ENCODE data around the gene PFDN4.

The PFDN4 gene

GRCh38 chr20:54200487-54201267 lies 7.2 kb upstream of the PFDN4 start:
- DNase-seq (ENCODE audit: low read depth, low spot score): no peak

- DNase-seq (ENCODE audit: low read depth, low spot score): no peak
These were observed 6.5 kb upstream of the PFDN4 start for GRCh38 chr20:54201268-54201846.

DNA sequence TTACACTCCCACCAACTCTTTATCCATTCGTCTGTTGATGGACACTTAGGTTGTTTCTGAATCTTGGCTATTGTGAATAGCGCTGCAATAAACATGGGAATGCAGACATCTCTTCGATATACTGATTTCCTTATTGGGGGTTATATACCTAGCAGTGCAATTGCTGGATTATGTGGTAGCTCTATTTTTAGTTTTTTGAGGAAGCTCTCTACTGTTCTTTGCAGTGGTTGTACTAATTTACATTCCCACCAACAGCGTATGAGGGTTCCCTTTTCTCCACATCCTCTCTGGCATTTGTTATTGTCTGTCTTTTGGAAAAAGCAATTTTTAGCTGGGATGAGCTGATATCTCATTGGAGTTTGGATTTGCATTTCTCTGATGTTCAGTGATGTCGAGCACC lies 4.6 kb upstream of the PFDN4 start:
- DNase-seq (ENCODE audit: low read depth, low spot score): no peak

DNA sequence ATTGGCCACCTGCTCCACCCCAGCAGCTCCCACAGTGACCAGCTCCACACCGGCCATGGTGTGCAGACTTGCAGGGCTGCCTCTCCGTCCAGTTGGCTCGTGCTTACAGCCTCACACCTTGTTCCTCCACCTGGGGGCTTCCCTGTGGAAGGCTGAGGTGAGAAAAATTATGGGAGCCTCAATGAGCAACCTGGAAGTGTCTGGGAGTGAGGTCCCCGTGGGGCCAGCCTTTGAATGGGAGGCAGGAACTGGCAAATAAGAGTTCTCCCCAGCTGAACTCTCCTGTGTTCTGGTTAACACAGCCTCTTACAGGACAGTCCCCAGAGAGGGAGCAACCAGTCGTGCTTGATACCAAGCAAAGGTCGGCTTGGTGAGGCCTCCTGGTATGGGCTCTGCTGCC lies 3.8 kb upstream of the PFDN4 start:
- no peak for DNase-seq (ENCODE audit: low read depth, low spot score)

- no peak for DNase-seq (ENCODE audit: low read depth, low spot score)
These were observed 3.4 kb upstream of the PFDN4 start for GRCh38 chr20:54204481-54204880.

- DNase-seq (ENCODE audit: low read depth, low spot score): no peak
These were observed 2.4 kb upstream of the PFDN4 start for GRCh38 chr20:54205450-54205849.

DNA sequence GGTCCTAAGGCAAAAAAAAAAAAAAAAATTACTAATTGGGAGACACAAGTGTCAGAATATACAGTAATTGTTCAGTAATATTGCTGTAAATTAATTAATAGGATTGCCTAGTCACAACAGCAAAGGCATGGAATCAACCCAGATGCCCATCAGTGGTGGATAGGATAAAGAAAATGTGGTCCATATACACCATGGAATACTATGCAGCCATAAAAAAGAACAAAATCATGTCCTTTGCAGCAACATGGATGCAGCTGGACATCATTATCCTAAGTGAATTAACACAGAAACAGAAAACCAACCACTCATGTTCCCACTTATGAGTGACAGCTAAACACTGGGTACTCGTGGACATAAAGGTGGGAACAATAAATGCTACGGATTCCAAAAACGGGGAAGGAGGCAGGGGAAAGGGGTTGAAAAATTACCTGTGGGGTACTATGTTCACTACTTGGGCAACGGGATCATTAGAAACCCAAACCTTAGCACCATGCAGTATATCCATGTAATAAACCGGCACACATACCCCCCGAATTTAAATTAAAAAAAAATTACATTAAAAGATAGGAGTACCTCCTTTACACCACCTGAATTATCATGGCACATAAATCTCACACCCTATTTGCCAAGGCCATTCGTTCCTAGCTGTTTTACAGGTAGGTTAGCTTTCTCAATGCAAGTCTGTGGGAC lies 689 bp upstream of the PFDN4 start:
- no peak for DNase-seq (ENCODE audit: low read depth, low spot score)

GRCh38 chr20:54208548-54209176 lies 775 bp downstream of the PFDN4 start:
- DNase-seq (ENCODE audit: low read depth, low spot score): no peak

DNA sequence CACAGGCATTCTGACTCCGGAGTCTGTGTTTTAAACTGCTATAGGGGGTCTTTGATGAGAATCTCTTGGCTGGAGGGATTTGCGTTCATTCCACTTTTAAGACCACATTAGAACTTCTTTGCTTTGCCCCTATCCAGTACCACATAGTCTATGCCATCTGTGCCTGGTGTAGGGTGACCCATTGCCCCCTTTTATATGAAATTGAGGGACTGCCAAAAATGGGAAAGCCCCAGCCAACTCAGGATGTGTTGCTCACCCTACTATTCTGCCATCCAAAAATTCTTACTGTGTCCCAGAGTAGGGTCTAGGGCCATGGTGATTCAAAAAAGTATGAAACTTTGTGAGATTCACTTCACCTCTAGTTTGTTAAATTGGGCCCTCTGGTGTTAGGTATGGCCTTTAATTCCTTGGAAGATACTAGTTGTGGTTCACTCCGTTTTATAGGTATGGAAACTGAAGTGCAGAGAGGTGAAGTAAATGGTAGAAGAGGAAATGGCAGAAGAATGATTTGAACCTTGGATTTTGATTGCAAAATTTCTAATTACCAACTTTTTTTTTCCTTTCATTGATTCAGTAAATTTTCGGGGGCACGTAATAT lies 1.4 kb downstream of the PFDN4 start:
- no peak for DNase-seq (ENCODE audit: low read depth, low spot score)

GRCh38 chr20:54212226-54212625 lies 4.3 kb downstream of the PFDN4 start:
- DNase-seq (ENCODE audit: low read depth, low spot score): no peak

- no peak for DNase-seq (ENCODE audit: low read depth, low spot score)
These were observed 5.0 kb downstream of the PFDN4 start for GRCh38 chr20:54212871-54213270.

DNA sequence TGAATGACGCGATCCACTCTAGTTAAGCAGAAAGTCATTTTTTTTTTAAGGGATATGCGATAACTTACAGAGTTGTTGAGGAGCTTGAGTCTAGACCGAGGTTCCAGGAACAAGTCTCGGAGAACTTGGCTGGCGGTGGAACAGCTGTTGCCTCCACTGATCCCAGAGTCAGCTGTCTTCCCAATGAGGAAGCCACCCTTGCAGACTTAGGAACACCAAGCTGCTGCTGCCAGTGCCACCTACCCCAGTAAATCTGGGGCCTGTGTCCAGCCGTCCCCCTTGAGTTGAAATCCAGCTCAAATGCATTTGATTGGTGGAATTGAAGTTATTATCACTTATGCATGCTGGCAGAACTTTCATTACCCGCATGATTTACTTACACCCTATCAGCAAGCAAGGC lies 6.7 kb downstream of the PFDN4 start:
- no peak for DNase-seq (ENCODE audit: low read depth, low spot score)

GRCh38 chr20:54215157-54215789 lies 7.4 kb downstream of the PFDN4 start:
- DNase-seq (ENCODE audit: low read depth, low spot score): no peak

DNA sequence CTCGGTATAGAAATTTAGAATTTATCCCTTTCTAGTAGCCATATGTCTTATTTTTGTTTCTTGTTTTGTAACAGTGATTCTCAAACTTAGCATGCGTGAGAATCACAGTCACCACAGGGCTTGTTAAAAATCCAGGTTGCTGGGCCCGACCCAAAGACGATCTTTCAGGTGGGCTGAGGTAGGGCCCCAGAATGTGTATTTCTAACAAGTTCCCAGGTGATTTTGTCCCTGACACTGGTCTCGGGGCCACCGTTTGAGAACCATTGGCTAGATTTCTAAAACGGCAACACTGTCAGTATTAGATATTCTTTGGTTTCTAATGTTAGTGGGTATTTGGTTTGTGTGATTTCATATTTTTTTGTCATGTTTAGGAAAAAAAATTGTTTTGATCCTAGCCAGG lies 9.9 kb downstream of the PFDN4 start:
- no peak for DNase-seq (ENCODE audit: low read depth, low spot score)

DNA sequence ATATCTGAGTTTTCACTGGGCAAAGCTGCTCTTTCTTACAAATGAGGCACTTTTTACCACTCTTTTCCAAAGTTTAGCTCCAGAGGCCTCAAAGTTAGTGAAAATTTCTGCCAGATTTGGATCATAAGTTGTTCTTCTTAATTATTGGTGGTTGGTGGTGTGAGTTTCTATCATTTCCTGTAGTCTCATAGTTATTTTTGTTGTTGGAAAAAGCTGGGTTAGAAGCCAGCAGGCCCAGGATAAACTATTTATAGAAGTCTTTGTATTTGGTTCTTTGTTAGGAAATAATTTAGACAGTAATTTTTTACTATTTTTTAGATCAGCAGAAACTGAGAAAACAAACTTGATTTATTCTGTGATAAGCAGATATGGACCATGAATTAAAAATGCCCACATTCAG lies 10.6 kb downstream of the PFDN4 start:
- no peak for DNase-seq (ENCODE audit: low read depth, low spot score)

- DNase-seq (ENCODE audit: low read depth, low spot score): no peak
These were observed 12.0 kb downstream of the PFDN4 start for GRCh38 chr20:54219751-54220426.

- DNase-seq (ENCODE audit: low read depth, low spot score): no peak
These were observed 12.8 kb downstream of the PFDN4 start for GRCh38 chr20:54220722-54221121.

DNA sequence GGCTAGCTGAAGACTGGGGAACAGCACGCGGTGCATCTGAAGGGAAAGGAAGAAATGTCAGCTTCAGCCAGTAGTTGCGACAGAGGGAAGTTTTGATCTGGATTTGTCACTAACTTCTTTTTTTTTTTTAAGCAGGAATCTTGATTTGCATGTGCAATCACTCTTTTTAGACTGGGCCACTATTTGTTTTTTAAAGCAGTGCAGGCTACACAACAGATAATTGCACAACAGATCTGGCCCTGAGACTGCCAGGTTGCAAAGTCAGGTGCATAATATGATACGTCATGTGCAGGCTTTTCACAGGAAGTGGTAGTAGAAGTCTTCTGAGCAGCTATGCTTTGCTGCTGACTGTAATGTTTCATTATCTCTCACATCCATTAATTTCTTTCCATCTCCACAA lies 13.5 kb downstream of the PFDN4 start:
- DNase-seq (ENCODE audit: low read depth, low spot score): no peak

DNA sequence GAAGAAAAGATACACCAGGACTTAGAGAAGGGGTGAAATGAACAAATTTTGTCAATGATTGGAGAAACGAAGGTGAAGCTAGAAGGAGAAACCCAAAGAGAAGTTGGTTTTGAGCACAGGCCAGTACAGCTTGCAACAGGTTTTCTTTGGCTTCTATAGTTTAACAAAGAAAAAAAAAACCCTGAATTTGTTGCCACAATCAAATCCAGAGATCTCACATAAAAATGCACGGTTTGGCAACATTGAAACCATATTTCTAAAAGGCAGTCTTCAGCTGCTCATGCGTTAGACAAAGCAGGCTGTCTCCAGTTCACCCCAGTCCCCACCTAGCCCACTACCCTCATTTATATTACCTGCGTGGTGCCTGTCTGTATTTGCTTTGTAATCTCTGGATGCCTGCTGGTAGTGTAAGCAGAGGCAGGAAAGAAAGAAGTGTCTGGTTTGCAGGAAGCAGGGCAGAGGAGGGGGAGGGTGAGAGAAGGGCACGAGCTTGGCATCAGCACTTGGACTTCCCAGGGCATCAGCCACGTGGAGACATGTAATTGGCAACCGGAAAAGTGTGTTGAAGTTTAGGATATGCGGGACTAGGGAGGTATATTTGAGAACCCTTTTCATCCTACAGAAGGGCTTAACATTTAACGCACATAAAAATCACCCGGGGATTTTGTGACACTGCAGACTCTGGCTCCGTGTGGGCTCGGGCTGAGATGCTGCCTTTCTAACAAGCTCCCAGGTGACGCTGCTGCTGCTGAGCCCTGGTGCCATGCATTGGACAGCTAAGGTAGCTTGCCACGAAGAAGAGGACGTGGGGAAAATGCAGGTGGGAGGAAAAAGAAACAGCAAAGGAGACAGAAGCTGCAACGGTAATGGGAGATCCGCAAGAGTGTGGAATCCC lies 14.4 kb downstream of the PFDN4 start:
- DNase-seq (ENCODE audit: low read depth, low spot score): no peak

DNA sequence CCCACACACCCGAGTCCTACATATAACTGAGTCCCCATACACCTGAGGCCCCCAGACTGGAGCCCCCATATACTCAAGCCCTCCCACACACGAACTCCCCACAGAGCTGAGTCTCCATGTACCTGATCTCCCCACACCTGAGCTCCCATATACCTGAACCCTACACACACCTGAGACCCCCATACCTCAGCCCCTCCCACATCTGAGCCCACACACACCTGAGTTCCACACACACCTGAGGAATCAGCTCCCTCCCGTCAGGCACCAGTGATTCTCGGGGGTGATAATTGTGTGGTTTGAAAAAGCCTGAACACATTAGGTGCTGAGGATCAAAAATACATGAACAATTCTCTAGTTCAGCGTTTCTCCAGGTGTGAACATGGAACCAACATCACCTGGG lies 15.4 kb downstream of the PFDN4 start:
- no peak for DNase-seq (ENCODE audit: low read depth, low spot score)

Data from brain pericyte (primary cell).